ENCODE data around the gene ULBP3. TPM values are rescaled to one million over a fixed set of nuclear protein-coding genes. Genes with fewer than 3 reads are reported as not detected.

The ULBP3 gene
- polyA plus RNA-seq, 1 of the 3 experiments (the other 2 are of a cell fraction): 4.6 TPM

DNA sequence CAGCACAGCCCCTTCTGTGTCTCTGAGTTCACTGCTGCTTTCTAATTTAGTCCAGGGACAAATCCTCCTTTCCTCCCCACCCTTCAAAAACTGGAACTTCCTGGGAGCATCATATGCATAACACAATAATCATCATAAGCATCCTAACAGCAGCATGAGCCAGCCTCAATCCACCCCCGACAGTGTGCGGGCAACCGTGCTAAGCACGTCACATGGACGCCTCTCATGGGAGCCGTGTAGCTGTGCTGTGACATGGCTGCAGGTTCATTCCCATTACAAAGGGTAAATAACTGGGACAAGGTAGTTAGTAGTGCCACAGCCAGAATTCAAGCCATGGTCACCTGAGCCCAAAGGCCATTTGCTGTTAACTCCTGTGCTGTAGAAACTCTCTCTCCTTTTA, 24.5 kb upstream of the ULBP3 start:
- H3K36me3 ChIP-seq (replicated peaks in 1 of 2; ENCODE audit: control insufficient read depth in 1 of 2, insufficient read depth in 2 of 2, low read length in 1 of 2): no peaks in the 10 kb centered on the region
- no peaks in the 10 kb centered on the region for H4K20me1 ChIP-seq (ENCODE audit: insufficient read depth)
- no peak overlapping the region for H2AFZ ChIP-seq (ENCODE audit: low read depth)
- CTCF ChIA-PET: interaction anchor here (2.8 kb wide), 1 partner anchor 13 kb away, joined by 12 read pairs; no protein-coding TSS in a partner anchor
- no peaks in the 10 kb centered on the region for H3K4me1 ChIP-seq (ENCODE audit: control insufficient read depth in 1 of 2, insufficient read depth in 2 of 2, low read depth in 1 of 2, low read length in 1 of 2)
- no peaks in the 10 kb centered on the region for H3K79me2 ChIP-seq (ENCODE audit: insufficient read depth)
- H3K4me2 ChIP-seq: no peak overlapping the region
- no peak for DNase-seq
- no CpG with 5 or more reads among the region's 6 CpGs for WGBS (ENCODE audit: low lambda C conversion rate)
- no peak overlapping the region for H3K27ac ChIP-seq (ENCODE audit: low read depth in 2 of 2, low read length in 1 of 2)
- no peaks in the 10 kb centered on the region for H3K9me2 ChIP-seq
- no peaks in the 10 kb centered on the region for H3K9me3 ChIP-seq
- no peaks in the 10 kb centered on the region for H3F3A ChIP-seq (replicated peaks; ENCODE audit: insufficient read depth)
- TF ChIP-seq SMC3 (IDR thresholded peaks at IDR 0.05; ENCODE audit: low read depth, low read length) (no peak), JUND (IDR thresholded peaks at IDR 0.05) (no peak), EZH2phosphoT487 (IDR thresholded peaks at IDR 0.05; ENCODE audit: borderline replicate concordance, low read depth) (no peak), YY1 (IDR thresholded peaks at IDR 0.05; ENCODE audit: low read depth) (no peak), MXI1 (IDR thresholded peaks at IDR 0.05; ENCODE audit: low read depth, low read length) (no peak)
- no peak overlapping the region for H3K9ac ChIP-seq
- peaks cover 56% of the 10 kb centered on the region; the same call in 1 of the 2 replicates for H3K27me3 ChIP-seq (ENCODE audit: insufficient read depth)
- POLR2A ChIA-PET: no interaction called here
- no peak overlapping the region for H3K4me3 ChIP-seq (ENCODE audit: low read depth in 2 of 2, low read length in 1 of 2)

DNA sequence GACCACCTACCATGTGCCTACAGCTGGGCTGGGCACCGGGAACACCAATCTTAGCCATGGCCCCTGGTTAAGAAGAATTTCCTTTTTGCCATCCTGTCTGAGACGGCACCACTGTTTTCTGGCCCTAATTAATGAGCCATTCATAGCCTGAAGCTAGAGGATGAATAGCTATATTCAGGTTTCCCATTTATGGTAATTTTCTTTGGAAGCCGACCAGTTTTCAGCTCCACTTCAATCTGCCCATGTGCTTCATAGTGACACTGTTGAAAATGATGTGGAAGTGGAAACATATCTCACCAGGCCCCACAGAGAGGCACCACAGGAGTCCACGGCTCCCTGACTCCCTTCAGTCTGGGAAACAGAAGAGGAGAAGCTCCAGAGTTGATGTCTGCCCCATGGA, 22.6 kb upstream of the ULBP3 start:
- no peak overlapping the region for H3K27ac ChIP-seq (ENCODE audit: low read depth in 2 of 2, low read length in 1 of 2)
- TF ChIP-seq IRF3 (IDR thresholded peaks at IDR 0.05; ENCODE audit: low read depth, low read length) (no peak), RFX5 (IDR thresholded peaks at IDR 0.05; ENCODE audit: low read length) (no peak), SIN3A (IDR thresholded peaks at IDR 0.05; ENCODE audit: borderline replicate concordance, low read depth, low read length) (no peak), TAF1 (IDR thresholded peaks at IDR 0.05; ENCODE audit: borderline replicate concordance, low read depth, low read length) (no peak), MEF2A (IDR thresholded peaks at IDR 0.05; ENCODE audit: borderline replicate concordance, low read depth) (no peak), MAX (IDR thresholded peaks at IDR 0.05; ENCODE audit: low read depth) (no peak), NRF1 (IDR thresholded peaks at IDR 0.05; ENCODE audit: low read depth, low read length) (no peak), GATA2 (CRISPR knock-in tag; IDR thresholded peaks at IDR 0.05) (no peak), JUND (IDR thresholded peaks at IDR 0.05) (no peak)
- WGBS (ENCODE audit: low lambda C conversion rate): 6% methylated on average over 4 of the region's 4 CpGs
- H3K36me3 ChIP-seq (replicated peaks in 1 of 2; ENCODE audit: control insufficient read depth in 1 of 2, insufficient read depth in 2 of 2, low read length in 1 of 2): no peaks in the 10 kb centered on the region
- no peaks in the 10 kb centered on the region for H3K9me3 ChIP-seq
- DNase-seq: no peak
- peaks cover 51% of the 10 kb centered on the region; the same call in 1 of the 2 replicates for H3K27me3 ChIP-seq (ENCODE audit: insufficient read depth)
- no peak overlapping the region for H2AFZ ChIP-seq (ENCODE audit: low read depth)
- H3K4me1 ChIP-seq (ENCODE audit: control insufficient read depth in 1 of 2, insufficient read depth in 2 of 2, low read depth in 1 of 2, low read length in 1 of 2): no peaks in the 10 kb centered on the region
- H3K4me2 ChIP-seq: no peak overlapping the region
- CTCF ChIA-PET: interaction anchor here (0.8 to 2.8 kb wide), 3 partner anchors 11 to 724 kb away, joined by 3 to 12 read pairs (median 3); no protein-coding TSS in a partner anchor
- no peaks in the 10 kb centered on the region for H4K20me1 ChIP-seq (ENCODE audit: insufficient read depth)
- H3K9ac ChIP-seq: no peak overlapping the region
- H3K4me3 ChIP-seq (ENCODE audit: low read depth in 2 of 2, low read length in 1 of 2): no peak overlapping the region
- POLR2A ChIA-PET: no interaction called here
- no peaks in the 10 kb centered on the region for H3K9me2 ChIP-seq
- H3K79me2 ChIP-seq (ENCODE audit: insufficient read depth): no peaks in the 10 kb centered on the region
- no peaks in the 10 kb centered on the region for H3F3A ChIP-seq (replicated peaks; ENCODE audit: insufficient read depth)
